Prostate gland (tissue), 2 donors: Measurements from ENCODE around the gene DNALI1. TPM values are rescaled to one million over a fixed set of nuclear protein-coding genes. Genes with fewer than 3 reads are reported as not detected.

Experiments used
- DNase-seq: peaks from one replicate; pipeline ENCODE4 v3.0.0-alpha.2; 2019; ENCODE audit warnings: low spot score
- H3K27ac ChIP-seq, 2 donors: fragments of 200-600 bp; sonication (generic); 2 replicates each; pipeline ENCODE4 v1.5.1; 2017 to 2019
- H3K27me3 ChIP-seq: fragments of 200-600 bp; sonication (generic); replicated peaks from 2 replicates; pipeline ENCODE4 v1.5.1; 2019; ENCODE audit not compliant: insufficient read depth
- H3K36me3 ChIP-seq, 2 donors: fragments of 200-600 bp; sonication (generic); 1 replicate in 1 of 2; 2 replicates in 1 of 2; pipeline versions ENCODE4 v1.5.1 to v1.8.1; 2017 to 2019
- H3K4me1 ChIP-seq: fragments of 200-600 bp; sonication (generic); replicated peaks from 2 replicates; pipeline ENCODE4 v1.5.1; 2019
- H3K4me3 ChIP-seq, 2 donors: fragments of 200-600 bp; sonication (generic); 2 replicates each; pipeline ENCODE4 v1.5.1; 2017 to 2019
- H3K9me3 ChIP-seq: fragments of 200-600 bp; sonication (generic); 2 replicates; pipeline ENCODE4 v1.5.1; 2017
- CTCF ChIP-seq, 4 experiments: fragments of 200-600 bp in 2 of 4; fragments of 450-650 bp in 2 of 4; sonication (generic) in 2 of 4; IDR thresholded peaks; 1 replicate in 3 of 4; 2 replicates in 1 of 4; pipeline ENCODE4 v1.5.1; 2016 to 2019; ENCODE audit warnings: antibody characterized with exemption in 4 of 4, mild to moderate bottlenecking in 2 of 4, moderate library complexity in 2 of 4
- POLR2A ChIP-seq: fragments of 450-650 bp; IDR thresholded peaks from one replicate; pipeline ENCODE4 v1.6.1; 2016; ENCODE audit warnings: antibody characterized with exemption, mild to moderate bottlenecking
- POLR2AphosphoS5 ChIP-seq: sonication (generic); formaldehyde crosslinking; IDR thresholded peaks from one replicate; pipeline ENCODE4 v1.6.1; 2017; ENCODE audit warnings: antibody characterized with exemption
- WGBS: methylation state at CpG from one replicate; pipeline ENCODE4 v1.1.5; 2018; 5-methylcytosine and 5-hydroxymethylcytosine counted together
- intact Hi-C: fragments of 100-400 bp; cut with DNase I; formaldehyde crosslinking; loops from one replicate; pipeline ENCODE4 v1.14.2; 2022
- total RNA-seq, 2 donors: library from RNA; depleted of rRNA; stranded (reverse); fragments of >200 nt; gene quantifications; one replicate each; pipeline ENCODE4 v1.1.0, GENCODE V29; 2016

The DNALI1 gene
- total RNA-seq, 2 donors from 2014 or later, result 23.8 to 37.4 TPM

GRCh38 chr1:37561133-37562132 is 4.7 kb downstream of the DNALI1 start:
- Histone ChIP-seq H3K27ac (no peak overlapping the region), H3K36me3 (peaks cover 6 to 8% of the 10 kb centered on the region in 2 donors), H3K4me3 (no peak overlapping the region), H3K4me1 (no peaks in the 10 kb centered on the region), H3K27me3 (no peaks in the 10 kb centered on the region), H3K9me3 (no peaks in the 10 kb centered on the region)
- intact Hi-C loops, result loop anchor here (2.0 kb wide), 1 partner anchor 121 kb away; no protein-coding TSS in a partner anchor
- DNase-seq, result no peak
- 92% methylated on average over 21 of the region's 21 CpGs for WGBS
- TF ChIP-seq POLR2AphosphoS5 (no peak), POLR2A (no peak), CTCF (IDR thresholded peaks at IDR 0.05) (no peak)

GRCh38 chr1:37562984-37563383 is 6.2 kb downstream of the DNALI1 start:
- WGBS, result 77% methylated on average over 1 of the region's 1 CpG
- Histone ChIP-seq H3K4me3 (no peak overlapping the region), H3K36me3 (peaks cover 14 to 16% of the 10 kb centered on the region in 2 donors), H3K27ac (no peak overlapping the region), H3K4me1 (no peaks in the 10 kb centered on the region), H3K9me3 (no peaks in the 10 kb centered on the region), H3K27me3 (no peaks in the 10 kb centered on the region)
- no peak for TF ChIP-seq CTCF (IDR thresholded peaks at IDR 0.05)
- no peak for TF ChIP-seq POLR2AphosphoS5
- TF ChIP-seq POLR2A, result no peak
- DNase-seq, result no peak
- intact Hi-C loops, result loop anchor here (2.0 kb wide), 1 partner anchor 120 kb away; no protein-coding TSS in a partner anchor

- Histone ChIP-seq H3K36me3 (peaks cover 14 to 22% of the 10 kb centered on the region in 2 donors), H3K27ac (no peak overlapping the region), H3K27me3 (no peaks in the 10 kb centered on the region), H3K9me3 (no peaks in the 10 kb centered on the region), H3K4me1 (no peaks in the 10 kb centered on the region), H3K4me3 (no peak overlapping the region)
- TF ChIP-seq POLR2A (no peak), POLR2AphosphoS5 (no peak), CTCF (IDR thresholded peaks at IDR 0.05) (no peak)
- intact Hi-C loops, result no loop called here
- no peak for DNase-seq
Measured at GRCh38 chr1:37564892-37565291, 8.2 kb downstream of the DNALI1 start.

- Histone ChIP-seq H3K9me3 (no peaks in the 10 kb centered on the region), H3K27me3 (no peaks in the 10 kb centered on the region), H3K36me3 (peaks cover 14 to 22% of the 10 kb centered on the region in 2 donors), H3K4me3 (no peak overlapping the region), H3K27ac (no peak overlapping the region), H3K4me1 (no peaks in the 10 kb centered on the region)
- intact Hi-C loops, result no loop called here
- TF ChIP-seq POLR2AphosphoS5, result no peak
- no peak for TF ChIP-seq POLR2A
- TF ChIP-seq CTCF (IDR thresholded peaks at IDR 0.05), result no peak
- 89% methylated on average over 3 of the region's 3 CpGs for WGBS
- DNase-seq, result no peak
Measured at GRCh38 chr1:37567023-37567422, 10.3 kb downstream of the DNALI1 start.
